ENCODE measurements around the gene MEF2D.

MEF2D gene

DNA sequence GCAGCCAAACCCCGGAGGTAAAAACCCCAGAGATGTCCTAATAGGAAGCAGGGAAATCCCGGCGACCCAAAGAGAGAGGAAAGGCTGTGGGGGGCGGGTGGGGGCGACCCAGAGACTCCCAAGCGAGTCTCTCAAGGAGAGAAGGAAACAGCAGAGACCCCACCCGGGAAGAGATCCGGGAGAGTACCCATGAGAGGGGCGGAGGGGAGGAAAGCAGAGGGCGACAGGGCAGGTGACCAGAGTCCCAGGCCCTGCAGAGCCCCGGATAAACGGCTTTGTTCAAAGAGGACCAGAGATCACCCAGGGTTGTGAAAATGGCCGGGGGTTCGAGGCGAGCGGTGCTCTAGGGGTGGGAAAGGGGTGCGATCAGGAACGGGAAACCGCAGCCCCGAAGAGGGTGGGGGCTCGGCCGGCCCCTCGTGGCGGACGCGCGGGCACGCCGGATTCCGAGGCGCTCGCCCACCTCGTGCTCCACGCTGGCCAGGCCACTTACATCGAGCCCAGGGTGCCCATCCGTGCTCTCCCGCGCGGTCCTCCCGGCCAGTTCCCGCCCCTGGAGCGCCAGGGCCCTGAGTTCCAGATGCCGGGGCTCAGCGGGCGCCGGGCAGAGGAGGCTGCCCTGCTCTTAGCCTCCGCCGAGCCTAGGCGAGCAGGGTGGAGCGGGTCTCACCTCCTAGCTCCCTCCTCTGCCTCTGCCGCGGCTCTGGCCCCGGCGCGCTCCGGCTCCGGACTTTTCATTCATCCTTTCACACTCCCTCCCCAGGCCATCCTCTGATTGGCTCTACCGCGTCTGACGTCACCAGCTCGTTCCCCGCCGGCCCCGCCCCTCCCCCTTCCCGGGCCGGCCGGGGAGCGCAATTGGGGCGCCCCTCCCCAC is 79.3 kb downstream of the MEF2D start (continued):
- TF ChIP-seq ZNF23 (tag by site-specific recombination; IDR thresholded peaks at IDR 0.05; ENCODE audit: borderline replicate concordance): no peak

DNA sequence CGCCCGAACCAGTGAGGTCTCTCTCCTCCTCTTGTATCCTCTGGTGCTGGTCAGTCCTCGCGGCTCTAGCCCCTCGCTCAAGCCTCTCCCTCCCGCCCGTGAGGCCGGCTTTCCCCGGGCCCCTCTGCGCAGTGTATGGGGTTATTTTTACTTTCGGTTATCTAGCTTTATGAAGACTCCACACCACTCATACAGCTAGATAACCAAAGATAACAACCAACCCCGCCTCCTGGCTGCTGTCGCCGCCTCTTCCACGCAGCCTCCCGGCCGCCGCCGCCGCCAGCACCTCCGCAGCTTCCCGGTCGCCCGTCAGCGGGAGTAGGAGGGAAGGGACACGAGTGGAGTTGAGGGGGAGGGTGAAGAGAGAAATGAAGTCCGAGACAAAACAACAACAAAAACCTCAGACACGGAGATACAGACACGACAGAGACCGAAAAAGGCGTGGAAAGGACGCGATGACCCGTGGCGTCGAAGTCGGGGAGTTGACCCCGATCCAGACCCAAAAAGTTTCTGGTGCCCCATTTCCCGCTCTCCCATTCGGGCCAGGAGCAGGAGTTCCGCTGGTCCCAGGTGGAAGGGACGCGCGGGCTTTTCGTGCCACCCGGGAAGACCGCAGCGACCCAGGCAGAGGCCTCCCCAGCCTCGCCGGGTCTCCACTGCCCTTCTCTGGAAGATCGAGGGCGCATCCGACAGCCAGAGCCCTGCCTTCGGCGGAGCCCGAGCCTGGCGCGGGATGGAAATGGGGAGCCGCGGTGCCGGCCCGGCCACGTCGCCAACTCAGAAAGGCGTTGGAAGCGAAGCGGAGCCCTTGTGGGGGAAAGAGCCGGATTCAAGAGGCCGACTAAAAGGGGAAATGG is 80.1 kb downstream of the MEF2D start:
- TF ChIP-seq, protein P1, sequence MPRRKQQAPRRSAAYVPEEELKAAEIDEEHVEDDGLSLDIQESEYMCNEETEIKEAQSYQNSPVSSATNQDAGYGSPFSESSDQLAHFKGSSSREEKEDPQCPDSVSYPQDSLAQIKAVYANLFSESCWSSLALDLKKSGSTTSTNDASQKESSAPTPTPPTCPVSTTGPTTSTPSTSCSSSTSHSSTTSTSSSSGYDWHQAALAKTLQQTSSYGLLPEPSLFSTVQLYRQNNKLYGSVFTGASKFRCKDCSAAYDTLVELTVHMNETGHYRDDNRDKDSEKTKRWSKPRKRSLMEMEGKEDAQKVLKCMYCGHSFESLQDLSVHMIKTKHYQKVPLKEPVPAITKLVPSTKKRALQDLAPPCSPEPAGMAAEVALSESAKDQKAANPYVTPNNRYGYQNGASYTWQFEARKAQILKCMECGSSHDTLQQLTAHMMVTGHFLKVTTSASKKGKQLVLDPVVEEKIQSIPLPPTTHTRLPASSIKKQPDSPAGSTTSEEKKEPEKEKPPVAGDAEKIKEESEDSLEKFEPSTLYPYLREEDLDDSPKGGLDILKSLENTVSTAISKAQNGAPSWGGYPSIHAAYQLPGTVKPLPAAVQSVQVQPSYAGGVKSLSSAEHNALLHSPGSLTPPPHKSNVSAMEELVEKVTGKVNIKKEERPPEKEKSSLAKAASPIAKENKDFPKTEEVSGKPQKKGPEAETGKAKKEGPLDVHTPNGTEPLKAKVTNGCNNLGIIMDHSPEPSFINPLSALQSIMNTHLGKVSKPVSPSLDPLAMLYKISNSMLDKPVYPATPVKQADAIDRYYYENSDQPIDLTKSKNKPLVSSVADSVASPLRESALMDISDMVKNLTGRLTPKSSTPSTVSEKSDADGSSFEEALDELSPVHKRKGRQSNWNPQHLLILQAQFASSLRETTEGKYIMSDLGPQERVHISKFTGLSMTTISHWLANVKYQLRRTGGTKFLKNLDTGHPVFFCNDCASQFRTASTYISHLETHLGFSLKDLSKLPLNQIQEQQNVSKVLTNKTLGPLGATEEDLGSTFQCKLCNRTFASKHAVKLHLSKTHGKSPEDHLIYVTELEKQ (tag by site-specific recombination; IDR thresholded peaks at IDR 0.05; ENCODE audit: borderline replicate concordance): no peak
- TF ChIP-seq, protein P2, sequence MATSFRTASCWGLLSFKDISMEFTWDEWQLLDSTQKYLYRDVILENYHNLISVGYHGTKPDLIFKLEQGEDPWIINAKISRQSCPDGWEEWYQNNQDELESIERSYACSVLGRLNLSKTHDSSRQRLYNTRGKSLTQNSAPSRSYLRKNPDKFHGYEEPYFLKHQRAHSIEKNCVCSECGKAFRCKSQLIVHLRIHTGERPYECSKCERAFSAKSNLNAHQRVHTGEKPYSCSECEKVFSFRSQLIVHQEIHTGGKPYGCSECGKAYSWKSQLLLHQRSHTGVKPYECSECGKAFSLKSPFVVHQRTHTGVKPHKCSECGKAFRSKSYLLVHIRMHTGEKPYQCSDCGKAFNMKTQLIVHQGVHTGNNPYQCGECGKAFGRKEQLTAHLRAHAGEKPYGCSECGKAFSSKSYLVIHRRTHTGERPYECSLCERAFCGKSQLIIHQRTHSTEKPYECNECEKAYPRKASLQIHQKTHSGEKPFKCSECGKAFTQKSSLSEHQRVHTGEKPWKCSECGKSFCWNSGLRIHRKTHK (tag by site-specific recombination; IDR thresholded peaks at IDR 0.05): no peak
- TF ChIP-seq, protein P3, sequence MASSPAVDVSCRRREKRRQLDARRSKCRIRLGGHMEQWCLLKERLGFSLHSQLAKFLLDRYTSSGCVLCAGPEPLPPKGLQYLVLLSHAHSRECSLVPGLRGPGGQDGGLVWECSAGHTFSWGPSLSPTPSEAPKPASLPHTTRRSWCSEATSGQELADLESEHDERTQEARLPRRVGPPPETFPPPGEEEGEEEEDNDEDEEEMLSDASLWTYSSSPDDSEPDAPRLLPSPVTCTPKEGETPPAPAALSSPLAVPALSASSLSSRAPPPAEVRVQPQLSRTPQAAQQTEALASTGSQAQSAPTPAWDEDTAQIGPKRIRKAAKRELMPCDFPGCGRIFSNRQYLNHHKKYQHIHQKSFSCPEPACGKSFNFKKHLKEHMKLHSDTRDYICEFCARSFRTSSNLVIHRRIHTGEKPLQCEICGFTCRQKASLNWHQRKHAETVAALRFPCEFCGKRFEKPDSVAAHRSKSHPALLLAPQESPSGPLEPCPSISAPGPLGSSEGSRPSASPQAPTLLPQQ (tag by site-specific recombination; IDR thresholded peaks at IDR 0.05): no peak
- TF ChIP-seq, protein P4, sequence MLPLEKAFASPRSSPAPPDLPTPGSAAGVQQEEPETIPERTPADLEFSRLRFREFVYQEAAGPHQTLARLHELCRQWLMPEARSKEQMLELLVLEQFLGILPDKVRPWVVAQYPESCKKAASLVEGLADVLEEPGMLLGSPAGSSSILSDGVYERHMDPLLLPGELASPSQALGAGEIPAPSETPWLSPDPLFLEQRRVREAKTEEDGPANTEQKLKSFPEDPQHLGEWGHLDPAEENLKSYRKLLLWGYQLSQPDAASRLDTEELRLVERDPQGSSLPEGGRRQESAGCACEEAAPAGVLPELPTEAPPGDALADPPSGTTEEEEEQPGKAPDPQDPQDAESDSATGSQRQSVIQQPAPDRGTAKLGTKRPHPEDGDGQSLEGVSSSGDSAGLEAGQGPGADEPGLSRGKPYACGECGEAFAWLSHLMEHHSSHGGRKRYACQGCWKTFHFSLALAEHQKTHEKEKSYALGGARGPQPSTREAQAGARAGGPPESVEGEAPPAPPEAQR (tag by site-specific recombination; IDR thresholded peaks at IDR 0.05): no peak
- TF ChIP-seq ZXDB (tag by site-specific recombination; IDR thresholded peaks at IDR 0.05) (no peak), ZNF221 (tag by site-specific recombination; IDR thresholded peaks at IDR 0.05; ENCODE audit: borderline replicate concordance) (no peak)
- no peaks in the 10 kb centered on the region for H3K36me3 ChIP-seq (ENCODE audit: control insufficient read depth in 2 of 2, insufficient read depth in 1 of 2, low read length in 2 of 2)
- ChIA-PET POLR2A (no interaction called here), CTCF (interaction anchor here (0.7 to 3.2 kb wide), 3 partner anchors 15 to 70 kb away, joined by 3 to 23 read pairs (median 3); no protein-coding TSS in a partner anchor)
- H3K4me3 ChIP-seq (ENCODE audit: low read depth, low read length): no peak overlapping the region
- no peak overlapping the region for H3K27ac ChIP-seq (ENCODE audit: extremely low read depth, low read depth, low read length)
- no peaks in the 10 kb centered on the region for H3K9me3 ChIP-seq (ENCODE audit: control insufficient read depth, insufficient read depth, low read depth, low read length)
- H3K4me1 ChIP-seq (ENCODE audit: control insufficient read depth, insufficient read depth, low read length): peaks cover 2% of the 10 kb centered on the region; the same call in 1 of the 2 replicates

DNA sequence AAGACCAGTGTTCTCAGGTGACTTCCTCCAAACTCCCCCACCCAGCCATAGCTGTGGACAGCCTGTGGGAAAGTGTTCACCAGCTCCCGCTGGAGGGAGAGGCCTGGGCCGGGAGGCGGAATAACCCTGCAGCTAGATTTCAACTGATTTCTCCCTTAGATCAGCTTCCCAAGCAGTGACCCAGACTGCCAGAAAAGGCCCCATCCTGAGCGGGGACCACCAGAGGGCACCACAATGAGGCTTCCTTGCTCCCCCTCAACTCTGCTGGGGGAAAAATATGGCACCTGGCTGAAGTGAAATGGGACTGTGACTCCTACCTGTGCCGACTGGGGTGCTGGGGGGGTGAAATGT is 80.7 kb downstream of the MEF2D start:
- TF ChIP-seq ZNF571 (tag by site-specific recombination; IDR thresholded peaks at IDR 0.05): no peak
- TF ChIP-seq, protein P5, sequence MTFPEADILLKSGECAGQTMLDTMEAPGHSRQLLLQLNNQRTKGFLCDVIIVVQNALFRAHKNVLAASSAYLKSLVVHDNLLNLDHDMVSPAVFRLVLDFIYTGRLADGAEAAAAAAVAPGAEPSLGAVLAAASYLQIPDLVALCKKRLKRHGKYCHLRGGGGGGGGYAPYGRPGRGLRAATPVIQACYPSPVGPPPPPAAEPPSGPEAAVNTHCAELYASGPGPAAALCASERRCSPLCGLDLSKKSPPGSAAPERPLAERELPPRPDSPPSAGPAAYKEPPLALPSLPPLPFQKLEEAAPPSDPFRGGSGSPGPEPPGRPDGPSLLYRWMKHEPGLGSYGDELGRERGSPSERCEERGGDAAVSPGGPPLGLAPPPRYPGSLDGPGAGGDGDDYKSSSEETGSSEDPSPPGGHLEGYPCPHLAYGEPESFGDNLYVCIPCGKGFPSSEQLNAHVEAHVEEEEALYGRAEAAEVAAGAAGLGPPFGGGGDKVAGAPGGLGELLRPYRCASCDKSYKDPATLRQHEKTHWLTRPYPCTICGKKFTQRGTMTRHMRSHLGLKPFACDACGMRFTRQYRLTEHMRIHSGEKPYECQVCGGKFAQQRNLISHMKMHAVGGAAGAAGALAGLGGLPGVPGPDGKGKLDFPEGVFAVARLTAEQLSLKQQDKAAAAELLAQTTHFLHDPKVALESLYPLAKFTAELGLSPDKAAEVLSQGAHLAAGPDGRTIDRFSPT (tag by site-specific recombination; IDR thresholded peaks at IDR 0.05): no peak
- no peak for TF ChIP-seq KLF10 (tag by site-specific recombination; IDR thresholded peaks at IDR 0.05)
- TF ChIP-seq, protein P6, sequence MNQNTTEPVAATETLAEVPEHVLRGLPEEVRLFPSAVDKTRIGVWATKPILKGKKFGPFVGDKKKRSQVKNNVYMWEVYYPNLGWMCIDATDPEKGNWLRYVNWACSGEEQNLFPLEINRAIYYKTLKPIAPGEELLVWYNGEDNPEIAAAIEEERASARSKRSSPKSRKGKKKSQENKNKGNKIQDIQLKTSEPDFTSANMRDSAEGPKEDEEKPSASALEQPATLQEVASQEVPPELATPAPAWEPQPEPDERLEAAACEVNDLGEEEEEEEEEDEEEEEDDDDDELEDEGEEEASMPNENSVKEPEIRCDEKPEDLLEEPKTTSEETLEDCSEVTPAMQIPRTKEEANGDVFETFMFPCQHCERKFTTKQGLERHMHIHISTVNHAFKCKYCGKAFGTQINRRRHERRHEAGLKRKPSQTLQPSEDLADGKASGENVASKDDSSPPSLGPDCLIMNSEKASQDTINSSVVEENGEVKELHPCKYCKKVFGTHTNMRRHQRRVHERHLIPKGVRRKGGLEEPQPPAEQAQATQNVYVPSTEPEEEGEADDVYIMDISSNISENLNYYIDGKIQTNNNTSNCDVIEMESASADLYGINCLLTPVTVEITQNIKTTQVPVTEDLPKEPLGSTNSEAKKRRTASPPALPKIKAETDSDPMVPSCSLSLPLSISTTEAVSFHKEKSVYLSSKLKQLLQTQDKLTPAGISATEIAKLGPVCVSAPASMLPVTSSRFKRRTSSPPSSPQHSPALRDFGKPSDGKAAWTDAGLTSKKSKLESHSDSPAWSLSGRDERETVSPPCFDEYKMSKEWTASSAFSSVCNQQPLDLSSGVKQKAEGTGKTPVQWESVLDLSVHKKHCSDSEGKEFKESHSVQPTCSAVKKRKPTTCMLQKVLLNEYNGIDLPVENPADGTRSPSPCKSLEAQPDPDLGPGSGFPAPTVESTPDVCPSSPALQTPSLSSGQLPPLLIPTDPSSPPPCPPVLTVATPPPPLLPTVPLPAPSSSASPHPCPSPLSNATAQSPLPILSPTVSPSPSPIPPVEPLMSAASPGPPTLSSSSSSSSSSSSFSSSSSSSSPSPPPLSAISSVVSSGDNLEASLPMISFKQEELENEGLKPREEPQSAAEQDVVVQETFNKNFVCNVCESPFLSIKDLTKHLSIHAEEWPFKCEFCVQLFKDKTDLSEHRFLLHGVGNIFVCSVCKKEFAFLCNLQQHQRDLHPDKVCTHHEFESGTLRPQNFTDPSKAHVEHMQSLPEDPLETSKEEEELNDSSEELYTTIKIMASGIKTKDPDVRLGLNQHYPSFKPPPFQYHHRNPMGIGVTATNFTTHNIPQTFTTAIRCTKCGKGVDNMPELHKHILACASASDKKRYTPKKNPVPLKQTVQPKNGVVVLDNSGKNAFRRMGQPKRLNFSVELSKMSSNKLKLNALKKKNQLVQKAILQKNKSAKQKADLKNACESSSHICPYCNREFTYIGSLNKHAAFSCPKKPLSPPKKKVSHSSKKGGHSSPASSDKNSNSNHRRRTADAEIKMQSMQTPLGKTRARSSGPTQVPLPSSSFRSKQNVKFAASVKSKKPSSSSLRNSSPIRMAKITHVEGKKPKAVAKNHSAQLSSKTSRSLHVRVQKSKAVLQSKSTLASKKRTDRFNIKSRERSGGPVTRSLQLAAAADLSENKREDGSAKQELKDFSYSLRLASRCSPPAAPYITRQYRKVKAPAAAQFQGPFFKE (tag by site-specific recombination; IDR thresholded peaks at IDR 0.05; ENCODE audit: borderline replicate concordance): no peak
- no peak for TF ChIP-seq GFI1B (tag by site-specific recombination; IDR thresholded peaks at IDR 0.05)
- H3K9me3 ChIP-seq (ENCODE audit: control insufficient read depth, insufficient read depth, low read depth, low read length): no peaks in the 10 kb centered on the region
- CTCF ChIA-PET: interaction anchor here (0.6 to 3.2 kb wide), 7 partner anchors 15 to 70 kb away, joined by 3 to 23 read pairs (median 3); no protein-coding TSS in a partner anchor
- H3K4me3 ChIP-seq (ENCODE audit: low read depth, low read length): no peak overlapping the region
- POLR2A ChIA-PET: no interaction called here
- H3K4me1 ChIP-seq (ENCODE audit: control insufficient read depth, insufficient read depth, low read length): peaks cover 2% of the 10 kb centered on the region; the same call in 1 of the 2 replicates
- H3K27ac ChIP-seq (ENCODE audit: extremely low read depth, low read depth, low read length): no peak overlapping the region
- no peaks in the 10 kb centered on the region for H3K36me3 ChIP-seq (ENCODE audit: control insufficient read depth in 2 of 2, insufficient read depth in 1 of 2, low read length in 2 of 2)
